Smooth muscle cell of trachea (primary cell): ENCODE results near the gene CA4. TPM values are rescaled to one million over a fixed set of nuclear protein-coding genes. Genes with fewer than 3 reads are reported as not detected.

Source experiments
- total RNA-seq: library from RNA; depleted of rRNA; stranded (reverse); fragments of >200 nt; gene quantifications from 2 replicates; pipeline ENCODE4 v1.2.1, GENCODE V29; 2014

CA4 gene
- total RNA-seq = not detected in 2 replicates

GRCh38 chr17:60149691-60150582 lies at the start of gene CA4:
TSS of gene CA4 (plus strand) at chr17:60149973. CDS start at chr17:60150035, 62 bp downstream.

Other genes with a start within 250 kb of the CA4 start
- 15.7 and 19.8 TPM in 2 replicates for gene RNFT1, start 185.2 kb upstream of the CA4 start, total RNA-seq
- 13.1 and 22.3 TPM in 2 replicates for gene HEATR6, start 71.1 kb upstream of the CA4 start, total RNA-seq
- gene USP32, start 242.2 kb downstream of the CA4 start, total RNA-seq = 68.8 and 84.1 TPM in 2 replicates